CD4-positive, CD25-positive, alpha-beta regulatory T cell (primary cell): ENCODE results near the gene TBX21. TPM values are rescaled to one million over a fixed set of nuclear protein-coding genes. Genes with fewer than 3 reads are reported as not detected.
A peak's percentile ranks its signal among the peaks of the same experiment; 100 is the strongest.
"Not testable (repeated sequence)": the region's sequence is repeated elsewhere in the genome, so short reads cannot be mapped to it uniquely, and the experiment has no call there.

Experiments used
- ATAC-seq, 2 donors: fragments of 150-1000 bp; cut with Tn5 transposase; one replicate each; pipeline ENCODE4 v1.10.0; 2021; ENCODE audit warnings: low read depth in 2 of 2, moderate number of reproducible peaks in 2 of 2, moderate library complexity in 1 of 2
- DNase-seq, 3 donors: peaks; one replicate each; pipeline versions ENCODE4 v3.0.0 to v3.0.0-alpha.2; 2012 to 2022; ENCODE audit warnings: mixed read lengths in 1 of 3
- H3K27ac ChIP-seq: one replicate; pipeline ENCODE4 v1.7.0; 2013; ENCODE audit warnings: mild to moderate bottlenecking, low read length; ENCODE audit not compliant: insufficient read depth, poor library complexity, severe bottlenecking
- H3K27me3 ChIP-seq: one replicate; pipeline ENCODE4 v1.7.0; 2013; ENCODE audit warnings: low read length; ENCODE audit not compliant: control insufficient read depth, insufficient read depth
- H3K36me3 ChIP-seq: one replicate; pipeline ENCODE4 v1.7.0; 2013; ENCODE audit warnings: mild to moderate bottlenecking, low read length, moderate library complexity; ENCODE audit not compliant: control insufficient read depth, insufficient read depth
- H3K4me1 ChIP-seq: 2 replicates; pipeline ENCODE4 v1.7.0; 2013; ENCODE audit warnings: mild to moderate bottlenecking, low read length; ENCODE audit not compliant: insufficient read depth, control insufficient read depth, poor library complexity, severe bottlenecking
- H3K4me3 ChIP-seq: one replicate; pipeline ENCODE4 v1.7.0; 2013; ENCODE audit warnings: low read depth, mild to moderate bottlenecking, low read length, moderate library complexity
- H3K9me3 ChIP-seq, 2 experiments: 1 replicate in 1 of 2; 2 replicates in 1 of 2; pipeline ENCODE4 v1.7.0; 2013; ENCODE audit warnings: low read length in 2 of 2, mild to moderate bottlenecking in 1 of 2, moderate library complexity in 1 of 2; ENCODE audit not compliant: control insufficient read depth in 2 of 2
- H3K27ac Mint-ChIP-seq, 3 donors: one replicate each; pipeline ENCODE4 v1.8.0; 2020 to 2022; ENCODE audit warnings: mild to moderate bottlenecking in 3 of 3, mixed read lengths in 3 of 3, moderate library complexity in 2 of 3
- H3K27me3 Mint-ChIP-seq: one replicate; pipeline ENCODE4 v1.8.0; 2022; ENCODE audit warnings: mild to moderate bottlenecking, mixed read lengths
- H3K36me3 Mint-ChIP-seq: one replicate; pipeline ENCODE4 v1.8.0; 2020; ENCODE audit warnings: mixed read lengths
- H3K4me1 Mint-ChIP-seq, 4 donors: one replicate each; pipeline ENCODE4 v1.8.0; 2020 to 2022; ENCODE audit warnings: mixed read lengths in 4 of 4, mild to moderate bottlenecking in 1 of 4
- H3K4me3 Mint-ChIP-seq, 4 donors: one replicate each; pipeline ENCODE4 v1.8.0; 2020 to 2022; ENCODE audit warnings: mild to moderate bottlenecking in 4 of 4, mixed read lengths in 4 of 4, moderate library complexity in 3 of 4
- H3K9me3 Mint-ChIP-seq, 7 donors: one replicate each; pipeline ENCODE4 v1.8.0; 2020 to 2022; ENCODE audit warnings: mixed read lengths in 7 of 7, mild to moderate bottlenecking in 3 of 7, moderate library complexity in 2 of 7
- polyA plus RNA-seq, 4 donors: library from polyadenylated mRNA; unstranded; fragments of 300-500 nt; fragmentation: Illumina TruSeq; gene quantifications; one replicate each; pipeline ENCODE4 v1.2.3, GENCODE V29; 2021
- total RNA-seq: library from RNA; stranded (reverse); gene quantifications from one replicate; pipeline ENCODE4 v1.2.3, GENCODE V29; 2022

TBX21 gene
- total and polyA plus RNA-seq, 5 donors from 2014 or later: 3.8 to 15.7 (median 5.6) TPM

DNA sequence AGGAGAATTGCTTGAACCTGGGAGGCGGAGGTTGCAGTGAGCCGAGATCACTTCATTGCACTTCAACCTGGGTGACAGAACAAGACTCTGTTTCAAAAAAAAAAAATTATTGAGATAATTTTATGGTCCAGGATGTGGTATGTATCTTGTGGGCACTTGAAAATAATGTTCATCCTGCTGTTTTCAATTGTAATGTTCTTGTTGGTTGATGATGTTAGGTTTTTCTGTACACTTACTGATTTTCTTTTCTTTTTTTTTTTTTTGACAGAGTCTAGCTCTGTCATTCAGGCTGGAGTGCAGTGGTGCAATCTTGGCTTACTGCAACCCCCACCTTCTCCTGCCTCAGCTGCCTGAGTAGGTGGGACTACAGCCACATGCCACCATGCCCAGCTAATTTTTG, 29.7 kb downstream of the TBX21 start:
- Histone ChIP-seq H3K27ac (no peak overlapping the region), H3K36me3 (no peaks in the 10 kb centered on the region), H3K4me1 (peaks cover 5% of the 10 kb centered on the region), H3K27me3 (peaks cover 9% of the 10 kb centered on the region), H3K4me3 (no peak overlapping the region), H3K9me3 (peaks cover 8 to 13% of the 10 kb centered on the region in 2 experiments)
- H3K4me1 Mint-ChIP-seq: peaks cover 5 to 7% (median 7%) of the 10 kb centered on the region in 4 donors
- H3K27me3 Mint-ChIP-seq: peaks cover 61% of the 10 kb centered on the region
- no peak overlapping the region for H3K27ac Mint-ChIP-seq
- no peak overlapping the region for H3K4me3 Mint-ChIP-seq
- DNase-seq (peak in 1 of 3 donors; percentile 11), ATAC-seq (peak in 1 of 2 donors; percentile 46)
- H3K36me3 Mint-ChIP-seq: no peaks in the 10 kb centered on the region
- peaks cover 0 to 22% (median 5%) of the 10 kb centered on the region in 7 donors for H3K9me3 Mint-ChIP-seq

DNA sequence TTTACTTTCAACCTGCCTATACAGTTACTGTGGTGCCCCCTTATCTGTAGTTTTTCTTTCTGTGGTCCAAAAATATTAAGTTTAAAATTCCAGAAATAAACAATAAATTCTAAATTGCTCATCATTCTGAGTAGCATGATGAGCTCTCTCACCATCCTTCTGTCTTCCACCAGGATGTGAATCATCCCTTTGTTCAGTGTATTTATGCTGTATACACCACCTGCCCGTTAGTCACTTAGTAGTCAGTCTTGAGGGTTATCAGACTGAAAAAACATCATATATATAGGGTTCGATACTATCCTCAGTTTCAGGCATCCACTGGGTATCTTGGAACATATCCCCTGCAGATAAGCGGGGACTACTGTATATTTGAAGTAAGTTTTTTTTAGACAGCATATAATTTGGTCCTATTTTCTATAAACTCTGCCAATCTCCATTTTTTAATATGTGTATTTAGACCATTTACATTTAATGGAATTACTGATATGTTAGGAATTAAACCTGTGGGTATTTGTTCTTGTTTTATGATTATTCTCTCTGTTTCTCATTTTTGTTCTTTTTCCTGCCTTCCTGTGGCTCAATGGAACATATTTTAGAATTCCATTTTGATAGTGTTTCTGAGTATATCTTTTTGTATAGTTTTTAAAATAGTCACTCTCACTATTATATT, 31.0 kb downstream of the TBX21 start:
- H3K27ac Mint-ChIP-seq: no peak overlapping the region
- peaks cover 0 to 22% (median 4%) of the 10 kb centered on the region in 7 donors for H3K9me3 Mint-ChIP-seq
- H3K4me3 ChIP-seq: no peak overlapping the region
- no peaks in the 10 kb centered on the region for H3K36me3 ChIP-seq
- DNase-seq (no peak), ATAC-seq (no peak)
- no peaks in the 10 kb centered on the region for H3K36me3 Mint-ChIP-seq
- peaks cover 5 to 7% (median 7%) of the 10 kb centered on the region in 4 donors for H3K4me1 Mint-ChIP-seq
- H3K4me3 Mint-ChIP-seq: no peak overlapping the region
- H3K27me3 Mint-ChIP-seq: peaks cover 58% of the 10 kb centered on the region
- H3K27me3 ChIP-seq: peaks cover 10% of the 10 kb centered on the region
- no peak overlapping the region for H3K27ac ChIP-seq
- peaks cover 5% of the 10 kb centered on the region for H3K4me1 ChIP-seq
- H3K9me3 ChIP-seq: peaks cover 8 to 13% of the 10 kb centered on the region in 2 experiments

DNA sequence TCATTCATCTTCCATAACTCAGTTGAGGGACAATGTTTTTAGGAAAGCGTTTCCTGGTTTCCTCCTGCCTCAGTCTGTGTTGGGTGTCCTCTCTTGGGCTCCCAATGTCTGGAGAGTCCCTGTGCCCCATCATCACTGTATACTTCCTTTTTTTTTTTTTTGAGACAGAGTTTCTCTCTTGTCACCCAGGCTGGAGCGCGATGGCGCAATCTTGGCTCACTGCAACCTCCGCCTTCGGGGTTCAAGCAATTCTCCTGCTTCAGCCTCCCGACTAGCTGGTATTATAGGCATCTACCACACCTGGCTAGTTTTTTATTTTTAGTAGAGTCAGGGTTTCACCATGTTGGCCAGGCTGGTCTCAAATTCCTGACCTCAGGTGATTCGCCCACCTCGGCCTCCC, 40.6 kb downstream of the TBX21 start:
- not testable (repeated sequence) for H3K4me1 ChIP-seq, ATAC-seq, H3K36me3 Mint-ChIP-seq, H3K36me3 ChIP-seq, H3K27ac Mint-ChIP-seq, DNase-seq, H3K27me3 ChIP-seq, H3K4me3 Mint-ChIP-seq, H3K27ac ChIP-seq, H3K4me3 ChIP-seq, H3K4me1 Mint-ChIP-seq
- peaks cover 27% of the 10 kb centered on the region for H3K27me3 Mint-ChIP-seq
- H3K9me3 Mint-ChIP-seq: peaks cover 0 to 12% (median 4%) of the 10 kb centered on the region in 7 donors
- peaks cover 7 to 10% of the 10 kb centered on the region in 2 experiments for H3K9me3 ChIP-seq

DNA sequence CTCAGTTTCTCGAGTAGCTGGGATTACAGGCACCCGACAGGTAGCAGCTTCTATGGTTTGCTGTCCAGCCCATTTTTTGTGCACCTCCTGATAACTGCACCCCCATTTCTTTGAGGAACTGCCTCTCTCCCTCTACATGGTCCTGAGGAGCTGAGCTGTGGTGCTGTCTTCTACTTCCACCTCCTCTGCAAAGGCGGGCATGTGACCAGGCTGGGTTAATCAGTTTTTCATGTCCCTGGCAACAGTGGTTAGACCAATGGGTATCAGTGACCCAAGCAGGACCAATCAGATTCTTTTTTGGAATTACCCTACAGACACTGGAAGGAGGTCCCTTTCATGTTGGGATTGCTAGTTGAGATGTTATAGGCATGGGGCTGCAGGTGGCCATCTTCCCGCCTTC, 41.3 kb downstream of the TBX21 start:
- no peak overlapping the region for H3K4me3 ChIP-seq
- ATAC-seq: no peak
- peaks cover 0 to 12% (median 4%) of the 10 kb centered on the region in 7 donors for H3K9me3 Mint-ChIP-seq
- peaks cover 0 to 6% (median 2%) of the 10 kb centered on the region in 4 donors for H3K4me1 Mint-ChIP-seq
- peaks cover 7 to 10% of the 10 kb centered on the region in 2 experiments for H3K9me3 ChIP-seq
- H3K27ac ChIP-seq: no peak overlapping the region
- H3K27me3 Mint-ChIP-seq: peaks cover 32% of the 10 kb centered on the region
- no peak overlapping the region for H3K4me3 Mint-ChIP-seq
- no peak overlapping the region for H3K27ac Mint-ChIP-seq
- H3K27me3 ChIP-seq: peaks cover 3% of the 10 kb centered on the region
- H3K36me3 ChIP-seq: no peaks in the 10 kb centered on the region
- H3K4me1 ChIP-seq: no peaks in the 10 kb centered on the region
- DNase-seq: no peak
- H3K36me3 Mint-ChIP-seq: peaks cover 3% of the 10 kb centered on the region

DNA sequence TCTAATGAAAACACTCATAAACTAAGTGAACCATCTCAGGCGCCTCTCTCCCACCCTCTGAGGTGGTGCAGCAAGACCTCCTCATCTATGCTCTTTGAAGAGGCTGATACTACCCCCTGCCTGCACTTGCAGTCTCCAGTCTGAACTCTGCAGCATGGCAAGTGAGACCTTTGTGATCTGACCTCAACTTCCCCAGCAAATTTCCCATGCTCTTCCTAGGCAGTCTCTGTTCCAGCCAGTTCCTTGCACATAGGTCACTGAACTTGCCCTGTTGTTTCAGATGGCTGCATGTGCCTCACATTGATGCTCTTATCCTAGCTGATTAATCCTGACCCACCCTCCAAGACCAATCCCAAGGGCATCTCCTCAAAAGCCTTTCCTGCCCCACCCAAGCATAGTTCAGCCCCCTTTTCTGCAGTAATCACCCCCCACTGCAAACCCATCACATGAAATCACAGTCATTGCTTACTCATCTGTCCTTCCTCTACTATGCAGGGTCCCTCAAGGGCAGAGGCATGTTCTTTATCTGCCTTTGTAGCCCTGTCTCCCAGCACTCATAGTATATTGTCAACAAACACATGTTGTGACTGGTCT, 42.0 kb downstream of the TBX21 start:
- H3K4me1 Mint-ChIP-seq: peaks cover 0 to 6% (median 2%) of the 10 kb centered on the region in 4 donors

DNA sequence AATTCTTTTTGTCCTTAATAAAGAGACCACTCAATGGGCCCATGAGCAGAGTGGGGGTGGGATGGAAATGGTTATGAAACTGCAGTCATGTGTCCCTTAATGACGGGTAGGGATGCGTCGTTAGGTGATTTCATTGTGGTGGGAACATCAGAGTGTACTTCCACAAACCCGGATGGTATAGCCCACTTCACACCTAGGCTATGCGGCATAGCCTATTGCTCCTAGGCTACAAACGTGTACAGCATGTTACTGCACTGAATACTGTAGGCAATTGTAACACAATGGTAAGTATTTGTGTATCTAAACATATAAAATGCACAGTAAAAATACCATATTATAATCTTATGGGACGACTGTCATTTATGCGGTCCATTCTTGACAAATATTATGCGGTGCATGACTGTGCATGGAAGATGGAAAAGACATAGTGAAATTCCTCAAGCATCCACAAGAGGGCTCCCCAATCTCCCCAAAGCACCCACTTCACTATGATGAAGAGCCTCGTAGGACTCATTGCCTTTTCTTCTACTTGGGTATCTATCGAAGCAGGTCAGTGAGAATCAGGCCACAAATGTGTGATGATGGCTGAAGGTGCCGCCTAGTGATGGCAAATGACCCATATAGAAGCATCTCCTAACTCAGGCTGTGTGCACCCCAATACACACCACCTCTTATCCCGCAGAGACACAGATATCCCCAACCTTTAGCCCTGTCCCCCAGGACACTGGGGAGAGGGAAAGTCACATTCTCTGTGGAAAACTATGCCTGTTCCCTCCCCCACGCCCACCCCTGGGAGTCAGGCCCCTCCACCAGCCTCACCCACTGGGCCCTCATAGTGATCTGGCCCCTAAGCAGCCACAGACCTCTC, 43.5 kb downstream of the TBX21 start:
- Histone ChIP-seq H3K4me1 (no peaks in the 10 kb centered on the region), H3K36me3 (no peaks in the 10 kb centered on the region), H3K27me3 (peaks cover 5% of the 10 kb centered on the region), H3K27ac (no peak overlapping the region), H3K9me3 (peaks cover 1 to 8% of the 10 kb centered on the region in 2 experiments), H3K4me3 (no peak overlapping the region)
- DNase-seq (peak in 2 of 3 donors; percentile 52 to 62), ATAC-seq (peak; percentile 69 to 75)
- H3K9me3 Mint-ChIP-seq: peaks cover 0 to 12% (median 0%) of the 10 kb centered on the region in 7 donors
- peaks cover 0 to 6% (median 2%) of the 10 kb centered on the region in 4 donors for H3K4me1 Mint-ChIP-seq
- H3K36me3 Mint-ChIP-seq: no peaks in the 10 kb centered on the region
- peaks cover 37% of the 10 kb centered on the region for H3K27me3 Mint-ChIP-seq
- H3K4me3 Mint-ChIP-seq: no peak overlapping the region
- no peak overlapping the region for H3K27ac Mint-ChIP-seq

More for the DNA sequence above, 42.0 kb downstream of the TBX21 start:
- no peaks in the 10 kb centered on the region for H3K36me3 ChIP-seq
- peaks cover 7 to 10% of the 10 kb centered on the region in 2 experiments for H3K9me3 ChIP-seq
- no peak overlapping the region for H3K27ac ChIP-seq
- Mint-ChIP-seq H3K36me3 (peaks cover 3% of the 10 kb centered on the region), H3K9me3 (peaks cover 0 to 12% (median 4%) of the 10 kb centered on the region in 7 donors), H3K27ac (no peak overlapping the region), H3K27me3 (peaks cover 39% of the 10 kb centered on the region), H3K4me3 (no peak overlapping the region)
- no peak overlapping the region for H3K4me3 ChIP-seq
- no peak for ATAC-seq
- DNase-seq: no peak
- peaks cover 3% of the 10 kb centered on the region for H3K27me3 ChIP-seq
- no peaks in the 10 kb centered on the region for H3K4me1 ChIP-seq

DNA sequence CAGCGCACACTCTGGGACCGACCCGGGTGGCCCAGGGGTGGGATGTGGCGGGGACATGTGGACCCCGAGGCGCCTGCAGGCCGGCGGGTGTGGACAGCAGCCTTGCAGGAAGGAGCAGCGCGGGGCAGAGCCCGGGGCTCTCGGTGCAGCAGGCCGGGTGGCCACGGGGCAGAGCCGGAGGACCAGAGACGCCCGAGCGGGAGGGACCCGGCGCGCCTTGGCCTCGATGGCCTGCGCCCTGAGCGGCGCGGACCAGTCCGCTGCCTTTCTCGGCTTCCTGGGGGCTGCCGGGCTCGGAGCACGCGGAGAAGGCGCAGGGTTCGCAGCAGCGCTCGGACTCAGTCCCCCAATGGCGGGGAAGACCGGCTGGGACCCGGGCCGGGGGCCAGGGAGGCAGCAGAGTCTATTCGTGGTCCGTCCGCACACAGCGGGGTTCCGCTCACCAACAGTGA, 45.2 kb downstream of the TBX21 start:
- H3K4me3 Mint-ChIP-seq: no peak overlapping the region
- ATAC-seq: no peak

More for the DNA sequence above, 45.2 kb downstream of the TBX21 start:
- peaks cover 0 to 6% (median 2%) of the 10 kb centered on the region in 4 donors for H3K4me1 Mint-ChIP-seq
- H3K36me3 Mint-ChIP-seq: no peaks in the 10 kb centered on the region
- H3K27me3 ChIP-seq: peaks cover 5% of the 10 kb centered on the region
- H3K36me3 ChIP-seq: no peaks in the 10 kb centered on the region
- H3K27me3 Mint-ChIP-seq: peaks cover 38% of the 10 kb centered on the region
- no peaks in the 10 kb centered on the region for H3K4me1 ChIP-seq
- no peak overlapping the region for H3K27ac ChIP-seq
- peaks cover 0 to 3% (median 0%) of the 10 kb centered on the region in 7 donors for H3K9me3 Mint-ChIP-seq
- H3K27ac Mint-ChIP-seq: no peak overlapping the region
- DNase-seq: no peak
- no peaks in the 10 kb centered on the region for H3K9me3 ChIP-seq
- no peak overlapping the region for H3K4me3 ChIP-seq
